Measurements from ENCODE around the gene ISCA2.
"Not testable (repeated sequence)": the region's sequence is repeated elsewhere in the genome, so short reads cannot be mapped to it uniquely, and the experiment has no call there.

ISCA2 gene, protein sequence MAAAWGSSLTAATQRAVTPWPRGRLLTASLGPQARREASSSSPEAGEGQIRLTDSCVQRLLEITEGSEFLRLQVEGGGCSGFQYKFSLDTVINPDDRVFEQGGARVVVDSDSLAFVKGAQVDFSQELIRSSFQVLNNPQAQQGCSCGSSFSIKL

DNA sequence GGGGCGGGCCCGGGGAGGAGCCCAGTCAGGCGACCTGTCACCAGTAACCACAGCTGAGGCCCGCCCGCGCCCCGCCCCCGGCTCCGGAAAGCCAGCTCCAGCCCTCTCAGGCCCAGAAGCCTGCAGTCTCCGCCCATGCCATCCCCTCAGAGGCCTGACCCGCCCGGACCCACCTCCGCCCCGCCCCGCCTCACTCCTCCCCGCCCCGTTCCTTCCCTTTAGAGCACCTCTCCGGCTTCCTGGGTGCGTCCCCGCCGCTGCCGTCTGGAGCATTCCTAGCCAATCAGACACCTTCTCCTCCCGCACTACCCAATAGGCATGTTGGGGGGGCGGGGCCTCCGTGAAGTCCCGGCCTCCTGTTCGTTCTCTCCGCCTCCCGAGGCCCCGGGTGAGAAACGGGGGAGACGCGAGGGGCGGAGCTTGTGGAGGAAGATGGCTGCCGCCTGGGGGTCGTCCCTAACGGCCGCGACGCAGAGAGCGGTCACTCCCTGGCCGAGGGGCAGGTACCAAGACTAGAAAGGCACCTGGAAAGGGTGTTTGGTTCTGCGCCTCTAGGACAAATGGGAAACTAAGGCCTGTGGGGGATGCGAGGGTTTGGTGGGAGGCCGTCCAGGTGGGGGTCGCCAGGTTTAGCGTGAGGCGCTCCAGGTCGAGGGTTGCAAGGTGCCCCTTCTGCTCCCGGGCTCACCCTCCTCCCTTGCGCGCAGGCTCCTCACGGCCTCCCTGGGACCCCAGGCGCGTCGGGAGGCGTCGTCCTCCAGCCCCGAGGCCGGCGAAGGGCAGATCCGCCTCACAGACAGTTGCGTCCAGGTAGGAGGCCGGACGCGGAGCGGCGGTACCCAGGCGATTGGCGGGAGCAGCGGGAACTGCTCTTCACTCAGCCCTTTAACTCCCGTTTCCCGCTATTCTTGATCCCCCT lies at the start of gene ISCA2:
TSS of gene ISCA2 (plus strand) at position 423 of the 919 bp plus-strand sequence. CDS start at position 433, 10 bp downstream.
- peak; percentile 99 for DNase-seq (ENCODE audit: low read depth in 1 of 2, low spot score in 1 of 2)

DNA sequence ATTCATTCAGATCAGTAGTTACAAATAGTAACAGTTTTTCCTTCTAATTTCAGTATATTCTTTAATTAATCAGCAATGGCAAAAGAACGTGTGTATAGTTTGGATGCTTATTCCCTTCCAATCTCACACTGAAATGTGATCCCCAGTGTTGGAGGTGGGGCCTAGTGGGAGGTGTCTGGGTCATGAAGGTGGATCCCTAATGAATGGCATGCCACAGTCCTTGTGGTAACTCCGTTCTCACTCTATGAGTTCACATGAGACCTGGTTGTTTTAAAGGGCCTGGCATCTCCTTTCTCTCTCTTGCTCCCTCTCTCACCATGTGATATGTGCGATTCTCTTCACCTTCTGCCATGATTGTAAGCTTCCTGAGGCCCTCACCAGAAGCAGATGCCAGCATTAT lies 48.7 kb upstream of the ISCA2 start:
- DNase-seq (ENCODE audit: low read depth in 1 of 2, low spot score in 1 of 2), result no peak

DNA sequence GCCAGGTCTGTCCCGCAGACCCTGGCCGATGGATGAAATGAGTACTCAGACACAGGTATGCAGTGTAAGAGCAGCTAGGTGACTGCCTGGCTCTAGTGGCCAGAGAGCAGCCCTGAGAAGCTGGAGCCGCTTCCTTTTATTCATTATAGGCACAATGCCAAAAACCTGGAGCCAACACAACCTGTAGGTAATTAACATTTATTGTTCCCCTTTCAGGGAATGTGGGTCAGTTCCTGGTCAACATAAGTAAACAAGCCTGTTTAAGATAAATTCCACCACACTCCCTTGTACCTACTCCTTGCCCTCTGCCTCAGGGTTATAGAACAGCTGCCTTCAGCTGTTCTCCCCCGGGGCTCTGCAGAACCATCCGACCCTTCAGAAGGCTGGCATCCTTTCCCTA lies 39.2 kb upstream of the ISCA2 start:
- DNase-seq (ENCODE audit: low read depth in 1 of 2, low spot score in 1 of 2), result not testable (repeated sequence)

DNA sequence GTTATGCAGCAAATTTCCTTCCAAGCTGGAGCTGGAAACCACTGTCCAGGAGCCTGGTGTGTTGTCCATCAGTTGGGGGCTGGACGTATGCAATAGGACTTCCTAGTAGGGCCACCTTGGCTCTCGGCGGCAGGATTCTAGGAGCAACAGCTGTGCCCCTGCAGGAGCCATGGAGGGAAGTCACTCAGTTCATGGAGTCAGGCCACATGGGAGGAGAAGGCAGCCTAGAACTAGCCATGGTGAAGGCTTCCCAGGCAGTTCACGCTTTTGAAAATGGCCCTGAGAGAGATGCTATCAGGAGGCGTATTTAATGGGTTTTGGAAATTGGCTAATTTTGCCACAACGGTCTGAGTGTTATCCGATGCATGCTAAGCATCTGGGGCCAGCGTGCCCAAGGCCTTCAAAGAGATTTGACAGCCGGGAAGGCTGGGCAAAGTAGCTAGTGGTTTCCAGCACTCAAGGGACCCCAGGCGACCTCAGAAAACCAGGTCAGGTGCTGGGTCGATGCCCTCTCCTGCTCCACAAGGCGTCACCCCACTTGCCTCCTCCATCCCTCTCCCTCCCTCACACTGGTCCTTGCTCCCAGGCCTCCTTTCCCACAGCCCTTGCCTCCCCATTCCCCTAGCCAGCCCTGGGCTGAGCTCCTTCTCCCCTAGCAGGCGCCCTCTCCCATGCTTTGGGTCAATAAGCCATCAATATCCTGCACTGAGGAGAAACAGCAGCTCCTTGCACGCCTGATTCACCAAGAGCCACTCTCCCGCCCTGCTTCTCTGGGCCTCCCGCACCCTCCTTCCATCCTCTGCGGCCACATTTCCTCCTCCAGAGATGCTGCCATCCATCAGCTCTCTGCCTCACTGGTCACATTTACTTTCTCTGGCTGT lies 36.6 kb upstream of the ISCA2 start:
- DNase-seq (ENCODE audit: low read depth in 1 of 2, low spot score in 1 of 2), result no peak

DNA sequence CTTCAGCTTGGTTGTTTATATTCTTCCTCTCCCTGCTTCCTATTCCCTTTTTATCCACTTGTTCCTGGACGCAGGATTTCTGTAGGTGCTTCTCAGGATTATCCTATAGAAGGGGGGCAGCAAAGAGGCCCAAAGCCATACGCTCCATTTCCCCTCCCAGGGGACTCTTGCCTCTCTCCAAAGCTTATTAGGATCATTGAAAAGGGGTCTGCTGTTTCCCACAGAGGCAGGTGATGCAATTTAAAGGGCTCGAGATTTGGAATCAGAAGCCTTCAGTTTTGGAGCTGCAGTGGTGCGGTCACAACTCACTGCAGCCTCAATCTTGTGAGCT lies 36.0 kb upstream of the ISCA2 start:
- DNase-seq (ENCODE audit: low read depth in 1 of 2, low spot score in 1 of 2), result no peak

DNA sequence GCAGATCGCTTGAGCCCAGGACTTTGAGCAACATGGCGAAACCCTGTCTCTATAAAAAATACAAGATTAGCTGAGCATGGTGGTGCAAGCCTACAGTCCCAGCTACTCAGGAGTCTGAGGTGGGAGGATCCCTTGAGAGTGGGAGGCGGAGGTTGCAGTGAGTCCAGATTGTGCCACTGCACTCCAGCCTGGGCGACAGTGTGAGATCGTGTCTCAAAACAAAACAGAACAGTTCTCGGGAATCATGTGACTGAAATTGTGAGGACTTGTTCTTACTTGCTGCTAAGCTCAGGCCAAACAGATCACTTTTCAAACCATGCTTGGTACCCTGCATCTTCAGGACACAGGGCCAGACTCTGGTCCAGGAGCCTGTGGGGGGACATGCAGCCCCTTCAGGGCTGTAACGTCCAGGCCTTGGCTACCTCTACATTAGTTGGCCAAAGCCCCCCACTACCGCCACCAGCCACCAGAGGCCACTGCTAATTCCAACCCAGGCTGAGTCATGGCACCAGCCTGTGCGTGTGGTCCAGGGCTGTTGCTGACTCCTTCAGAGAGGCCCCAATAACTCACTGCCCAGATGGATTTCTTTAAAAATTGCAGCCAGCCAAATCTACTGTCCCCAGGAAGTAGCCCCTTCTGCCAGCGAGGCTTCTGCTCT lies 34.1 kb upstream of the ISCA2 start:
- DNase-seq (ENCODE audit: low read depth in 1 of 2, low spot score in 1 of 2), result peak in 1 of 2 donors; percentile 4

DNA sequence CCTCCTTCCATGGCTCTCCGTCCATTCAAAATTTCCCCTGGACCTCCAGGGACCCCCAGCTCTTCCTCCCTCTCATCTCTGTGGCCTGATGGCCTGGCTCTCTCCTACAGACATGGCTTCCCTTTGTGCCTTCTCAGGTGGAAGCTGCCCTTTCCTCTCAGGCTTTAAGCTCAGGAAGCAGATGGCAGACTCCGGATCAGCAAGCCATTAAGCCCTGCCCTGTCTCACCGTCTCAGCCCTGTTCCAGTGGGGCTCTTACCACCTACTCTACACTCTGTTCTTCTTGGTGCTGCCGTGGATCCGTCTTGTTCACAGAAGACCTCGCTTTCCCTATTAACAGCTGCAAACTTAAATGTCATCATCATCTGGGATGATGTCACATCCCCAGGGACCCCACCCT lies 33.6 kb upstream of the ISCA2 start:
- no peak for DNase-seq (ENCODE audit: low read depth in 1 of 2, low spot score in 1 of 2)

DNA sequence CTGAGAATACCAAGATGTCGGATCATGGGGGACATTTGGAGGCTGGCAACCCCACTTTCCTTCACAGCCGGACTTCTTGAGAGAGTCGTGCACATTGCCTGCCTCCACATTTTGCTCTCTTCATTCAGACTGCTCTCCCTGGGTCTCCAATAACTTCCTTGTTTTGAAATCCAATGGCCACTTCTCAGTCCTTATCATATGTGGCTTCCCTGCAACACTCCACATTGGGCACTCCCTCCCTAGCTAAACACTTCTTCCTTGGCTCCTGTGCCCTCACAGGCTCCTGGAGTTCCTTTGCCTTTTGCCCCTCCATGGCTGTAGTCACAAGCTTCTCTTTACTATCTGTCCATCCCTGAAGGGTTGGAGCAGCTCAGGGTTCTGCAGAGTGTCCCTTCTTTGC lies 30.6 kb upstream of the ISCA2 start:
- no peak for DNase-seq (ENCODE audit: low read depth in 1 of 2, low spot score in 1 of 2)

DNA sequence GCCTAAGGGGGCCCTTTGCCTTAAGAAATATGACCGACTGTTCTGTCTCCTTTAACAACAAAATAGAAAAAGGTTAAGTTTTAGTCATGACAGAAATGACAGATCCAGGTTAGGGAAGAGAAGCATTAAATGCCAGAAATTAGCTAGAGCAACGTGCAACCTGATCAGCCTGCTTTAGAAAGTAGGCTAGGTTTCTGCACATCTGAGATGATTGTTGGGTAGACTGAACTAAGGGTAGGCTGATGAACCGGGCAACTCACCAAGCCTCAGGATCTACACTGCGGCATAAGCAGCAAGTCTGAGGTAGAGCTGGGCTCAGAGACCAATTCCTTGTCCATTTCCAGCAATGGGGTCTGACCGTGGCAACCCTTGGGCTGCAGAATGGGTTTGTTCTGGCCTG lies 29.9 kb upstream of the ISCA2 start:
- no peak for DNase-seq (ENCODE audit: low read depth in 1 of 2, low spot score in 1 of 2)

DNA sequence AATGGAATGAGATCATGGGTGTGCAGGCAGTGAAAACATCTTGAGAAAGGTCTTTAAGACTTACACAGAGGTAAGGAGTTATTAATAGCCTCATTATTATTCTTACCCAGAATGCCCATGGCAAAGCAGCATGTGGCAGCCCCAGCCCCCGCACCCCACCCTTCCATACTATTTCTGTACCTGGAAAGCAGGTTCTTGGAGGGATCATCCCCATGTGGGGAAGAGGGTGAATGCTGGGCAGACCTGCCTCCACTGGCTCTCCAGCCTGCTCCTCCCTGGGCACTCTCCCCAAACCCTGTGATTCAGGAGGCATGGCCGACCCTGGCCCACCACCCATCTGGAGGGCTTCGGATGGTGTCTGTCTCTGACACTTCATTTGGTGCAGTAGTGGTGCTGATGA lies 28.8 kb upstream of the ISCA2 start:
- no peak for DNase-seq (ENCODE audit: low read depth in 1 of 2, low spot score in 1 of 2)

DNA sequence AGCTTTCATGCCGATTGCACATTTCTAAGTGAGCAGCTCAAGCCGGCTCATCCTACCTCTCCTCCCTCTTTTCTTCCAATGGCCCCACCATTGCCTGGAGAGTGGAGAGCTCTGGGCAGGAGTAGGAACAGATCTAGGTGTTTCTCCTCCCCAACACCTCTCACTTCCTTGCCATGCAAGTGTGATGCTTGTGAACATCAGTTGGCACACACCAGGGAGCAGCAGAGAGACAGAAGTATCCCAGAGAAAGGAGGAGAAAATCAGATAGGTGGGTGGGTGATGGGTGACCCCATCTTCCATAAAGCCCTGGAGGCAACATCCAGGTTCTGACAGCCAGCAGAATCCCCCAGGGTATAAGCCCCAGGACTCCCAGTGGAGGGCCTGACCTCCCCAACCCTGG lies 28.2 kb upstream of the ISCA2 start:
- no peak for DNase-seq (ENCODE audit: low read depth in 1 of 2, low spot score in 1 of 2)

DNA sequence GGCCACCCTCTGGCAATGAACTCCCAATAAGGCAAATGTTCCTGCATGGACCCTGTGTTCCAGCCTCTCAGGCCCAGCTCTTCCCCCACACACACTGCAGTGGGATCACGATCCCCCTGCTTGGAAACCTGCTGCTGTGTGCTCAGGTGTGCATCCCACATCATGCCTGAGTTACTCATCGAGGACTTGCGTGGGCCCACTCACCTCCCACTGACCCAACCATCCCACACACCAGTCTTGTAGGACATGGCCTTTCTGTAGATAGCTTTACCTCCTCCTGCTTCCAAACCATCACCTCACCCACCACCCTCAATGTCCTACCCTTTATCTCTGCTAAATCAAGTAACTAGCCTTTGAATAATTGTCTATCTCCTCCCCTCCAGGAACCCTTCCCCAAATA lies 25.1 kb upstream of the ISCA2 start:
- DNase-seq (ENCODE audit: low read depth in 1 of 2, low spot score in 1 of 2), result no peak

DNA sequence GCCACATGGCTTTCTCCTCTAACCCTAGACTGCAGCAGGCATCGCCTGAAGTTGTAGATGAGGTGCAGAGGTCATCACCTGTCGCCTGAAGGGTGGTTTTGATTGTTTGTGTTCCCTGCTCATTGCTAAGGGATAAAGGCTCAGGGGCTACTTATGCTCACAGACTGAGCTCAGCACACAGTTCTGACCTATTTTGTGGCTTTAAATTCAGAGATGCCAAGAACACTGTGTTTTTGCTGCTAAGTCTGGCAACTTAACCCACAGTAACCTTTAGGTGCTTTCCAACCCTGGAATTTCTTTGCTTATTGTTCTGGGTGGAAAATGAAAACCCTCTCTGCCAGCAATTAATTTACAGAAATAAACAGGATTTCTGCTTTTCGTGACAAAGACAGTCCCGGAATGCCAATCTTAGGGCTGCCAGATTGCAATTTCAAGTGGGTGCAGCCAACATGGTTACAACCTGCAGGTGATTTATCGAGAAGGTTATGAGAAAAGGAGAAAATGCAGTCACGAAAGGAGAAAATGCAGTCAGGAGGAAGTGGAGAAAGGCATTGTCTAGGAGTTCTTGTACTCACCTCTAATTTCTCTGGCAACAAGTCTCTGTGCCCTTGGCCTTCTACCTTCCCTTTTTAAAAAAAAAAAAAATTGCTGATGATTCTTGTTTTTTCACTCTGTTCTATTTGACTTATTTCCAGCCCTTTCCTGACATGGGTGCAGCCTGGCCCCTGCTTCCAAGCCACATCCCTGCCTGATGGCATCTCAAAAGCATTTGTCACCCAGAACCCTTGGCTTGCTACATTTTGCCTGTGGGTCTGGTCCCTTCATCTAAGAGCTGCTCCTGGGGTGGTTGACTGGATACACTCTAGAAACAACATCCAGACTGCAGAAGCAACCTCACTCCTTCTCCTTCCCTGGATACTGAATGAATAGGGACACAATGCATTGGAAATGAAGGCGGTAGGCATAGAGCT lies 23.7 kb upstream of the ISCA2 start:
- no peak for DNase-seq (ENCODE audit: low read depth in 1 of 2, low spot score in 1 of 2)

DNA sequence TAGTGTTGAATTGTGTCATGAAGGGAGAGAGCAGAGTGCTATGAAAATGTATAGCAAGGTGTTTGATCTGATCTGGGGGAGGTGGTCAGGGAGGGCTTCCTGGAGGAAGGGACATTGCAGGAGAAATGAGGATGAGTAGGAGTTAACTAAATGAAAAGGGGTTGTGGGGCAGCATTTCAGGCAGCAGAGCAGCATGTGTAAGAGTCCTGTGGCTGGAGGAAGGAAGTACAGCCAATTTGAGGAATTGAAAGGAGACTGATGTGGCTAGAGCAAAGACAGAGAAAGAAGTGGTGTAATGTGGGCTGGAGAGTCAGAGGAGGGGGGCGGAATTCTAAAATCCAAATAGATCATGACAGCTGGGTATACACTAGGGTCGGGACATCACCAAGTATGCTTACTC lies 21.0 kb upstream of the ISCA2 start:
- no peak for DNase-seq (ENCODE audit: low read depth in 1 of 2, low spot score in 1 of 2)

DNA sequence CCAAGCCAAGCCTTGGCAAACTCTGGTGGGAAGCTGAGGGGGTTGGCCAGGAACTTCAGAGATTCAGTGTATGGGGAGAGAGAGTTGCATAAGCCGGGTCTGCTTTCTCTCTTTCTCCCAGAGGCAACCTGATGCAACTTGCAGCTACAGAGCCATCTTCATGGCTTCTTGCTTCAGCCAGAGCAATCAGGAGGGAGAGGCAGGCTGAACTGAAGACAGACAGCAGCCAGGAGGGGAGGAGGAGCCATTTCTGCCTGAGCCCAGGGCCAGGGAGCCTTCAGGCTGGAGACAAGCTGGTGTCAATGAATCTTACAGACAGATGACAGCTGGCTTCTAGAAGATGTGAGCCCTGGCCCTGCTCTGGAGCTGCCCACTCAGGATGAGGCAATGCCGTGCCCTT lies 19.2 kb upstream of the ISCA2 start:
- no peak for DNase-seq (ENCODE audit: low read depth in 1 of 2, low spot score in 1 of 2)

DNA sequence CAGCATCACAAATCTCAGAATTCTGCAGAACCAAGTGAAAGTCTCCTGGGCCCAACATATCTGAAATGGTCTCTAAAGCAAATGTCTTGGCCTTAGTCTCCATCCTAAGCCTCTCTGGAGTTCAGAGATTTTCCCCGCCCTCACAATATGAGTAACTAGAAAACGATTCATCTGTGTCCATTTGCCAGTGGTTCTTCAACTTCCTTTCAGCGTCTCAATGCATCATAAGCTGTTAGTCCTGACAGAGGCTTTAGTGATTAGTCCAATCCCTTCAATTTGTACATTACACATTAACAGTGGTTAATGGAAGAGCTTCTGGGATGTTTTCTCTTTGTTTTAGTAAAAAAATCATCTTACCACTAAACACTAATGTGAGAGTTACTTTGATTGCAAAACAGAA lies 17.9 kb upstream of the ISCA2 start:
- DNase-seq (ENCODE audit: low read depth in 1 of 2, low spot score in 1 of 2), result no peak

DNA sequence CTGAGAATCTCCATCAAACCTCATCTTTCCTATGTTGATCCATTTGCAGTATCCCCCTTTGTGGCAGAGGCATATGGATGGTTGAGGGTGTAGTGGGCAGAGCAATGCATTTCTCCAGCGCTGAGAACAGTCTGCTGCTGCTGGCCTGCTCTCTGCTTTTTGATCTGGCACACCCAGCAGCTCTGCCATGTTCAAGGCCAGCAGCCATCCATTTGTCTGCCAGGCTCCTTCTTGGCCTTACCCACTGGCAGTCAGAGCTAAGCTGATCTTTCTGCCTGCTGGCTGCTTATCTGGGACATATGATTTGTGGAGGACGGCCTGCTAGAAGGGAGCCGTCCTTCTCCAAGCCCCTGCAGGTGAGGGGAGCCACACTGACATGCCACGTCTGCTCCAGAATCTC lies 17.5 kb upstream of the ISCA2 start:
- DNase-seq (ENCODE audit: low read depth in 1 of 2, low spot score in 1 of 2), result no peak

DNA sequence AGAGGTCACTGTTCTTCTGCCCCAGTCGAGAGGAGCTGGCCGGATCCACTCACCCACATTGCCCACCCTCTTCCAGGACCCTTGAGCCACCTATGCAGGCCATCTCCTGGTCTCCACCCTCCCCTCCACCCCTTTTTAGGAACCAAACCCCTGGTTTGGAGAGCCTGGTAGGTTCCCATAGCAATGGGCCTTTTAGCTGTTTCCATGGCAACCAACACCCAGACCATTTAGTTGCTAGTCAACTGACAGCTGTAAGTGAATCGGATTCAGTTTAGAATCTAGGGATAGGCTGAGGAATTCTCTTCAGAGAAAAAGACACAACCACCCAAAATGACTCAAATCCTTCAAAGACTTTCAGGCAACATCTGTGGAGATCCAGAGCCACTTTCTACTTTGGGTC lies 17.0 kb upstream of the ISCA2 start:
- no peak for DNase-seq (ENCODE audit: low read depth in 1 of 2, low spot score in 1 of 2)

DNA sequence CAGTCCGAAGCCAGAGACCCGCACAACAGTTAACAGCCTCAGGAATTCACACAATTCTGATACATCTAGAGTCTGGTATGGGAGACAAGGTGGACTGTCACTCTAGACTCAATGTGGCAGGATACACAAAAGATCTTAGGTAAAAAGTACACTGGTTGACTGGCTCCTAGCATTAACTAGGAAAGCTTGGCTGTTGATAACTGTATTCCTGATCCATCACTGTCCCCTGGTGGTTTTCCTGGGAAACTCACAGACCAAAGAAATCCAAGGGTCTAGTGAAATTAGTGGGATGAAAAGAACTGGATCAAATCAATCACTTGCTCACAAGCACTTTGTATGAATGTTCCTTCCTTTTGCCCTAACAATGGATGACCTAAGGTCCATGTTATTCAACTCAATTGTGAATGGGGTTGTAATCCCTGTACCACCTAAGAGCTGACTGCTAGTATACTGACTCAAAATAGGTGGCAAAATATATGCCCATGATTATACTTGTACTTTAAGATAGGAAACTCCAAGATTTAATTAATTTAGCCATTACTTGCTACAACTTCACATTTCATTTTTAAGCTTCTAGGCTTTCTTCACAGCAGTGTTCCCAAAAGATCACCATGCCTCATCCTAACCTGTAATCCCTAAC lies 14.4 kb upstream of the ISCA2 start:
- DNase-seq (ENCODE audit: low read depth in 1 of 2, low spot score in 1 of 2), result no peak

DNA sequence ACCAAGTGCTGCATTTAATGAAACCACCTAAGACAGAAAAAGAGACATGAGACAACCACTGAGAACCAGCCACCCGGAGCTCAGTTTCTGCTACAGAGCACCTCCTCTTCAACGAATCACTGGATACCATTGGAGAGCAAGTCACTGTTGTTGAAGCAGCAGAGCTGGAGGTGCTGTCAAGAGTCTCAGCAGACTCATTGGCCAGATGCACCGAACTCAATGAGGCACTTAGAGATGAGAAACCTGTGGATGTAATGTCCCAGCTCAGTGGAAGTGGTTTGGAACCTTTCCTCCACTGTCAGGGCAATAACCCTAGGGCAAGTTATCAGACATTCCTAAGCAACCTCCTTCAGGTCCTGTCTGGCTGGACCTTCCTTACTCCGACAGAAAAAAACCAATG lies 13.5 kb upstream of the ISCA2 start:
- DNase-seq (ENCODE audit: low read depth in 1 of 2, low spot score in 1 of 2), result no peak
